ENCODE results near the gene RPRD1B.

RPRD1B gene

GRCh38 chr20:38135271-38135650 is 101.7 kb downstream of the RPRD1B start:
- no peak for DNase-seq (ENCODE audit: low read depth in 2 of 2)

- DNase-seq (ENCODE audit: low read depth in 2 of 2), result no peak
Observed at GRCh38 chr20:38135651-38136420, 102.3 kb downstream of the RPRD1B start.

GRCh38 chr20:38136421-38137245 is 103.1 kb downstream of the RPRD1B start:
- no peak for DNase-seq (ENCODE audit: low read depth in 2 of 2)

DNA sequence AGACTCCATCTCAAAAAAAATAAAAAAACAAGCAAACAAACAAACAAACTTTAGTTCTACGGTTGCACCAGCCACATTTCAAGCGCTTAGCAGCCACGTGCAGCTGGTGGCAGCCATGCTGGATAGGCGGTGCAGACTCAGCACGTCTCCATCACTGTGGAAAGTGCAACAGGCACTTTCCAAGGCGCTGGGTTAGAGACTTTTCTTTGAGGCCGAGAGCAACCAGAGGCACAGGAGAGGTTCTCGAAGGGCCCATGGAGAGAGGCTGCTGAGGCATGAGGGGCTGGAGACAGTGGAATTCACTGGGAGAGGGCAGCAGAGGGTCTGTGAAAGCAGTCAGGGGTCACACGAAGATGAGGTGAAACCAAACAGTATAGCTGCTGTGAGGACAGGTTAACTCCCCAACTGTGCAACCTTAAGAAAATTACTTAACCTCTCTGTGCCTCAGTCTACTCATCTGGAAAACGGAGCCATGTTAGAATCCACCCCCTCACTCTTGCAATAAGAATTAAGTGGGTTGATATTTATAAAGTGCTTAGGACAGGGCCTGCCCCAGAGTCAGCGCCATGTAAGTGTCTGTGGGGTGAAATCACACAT is 104.0 kb downstream of the RPRD1B start:
- no peak for DNase-seq (ENCODE audit: low read depth in 2 of 2)

GRCh38 chr20:38138086-38138778 is 104.7 kb downstream of the RPRD1B start:
- DNase-seq (ENCODE audit: low read depth in 2 of 2), result no peak

GRCh38 chr20:38139156-38139912 is 105.8 kb downstream of the RPRD1B start:
- no peak for DNase-seq (ENCODE audit: low read depth in 2 of 2)

DNA sequence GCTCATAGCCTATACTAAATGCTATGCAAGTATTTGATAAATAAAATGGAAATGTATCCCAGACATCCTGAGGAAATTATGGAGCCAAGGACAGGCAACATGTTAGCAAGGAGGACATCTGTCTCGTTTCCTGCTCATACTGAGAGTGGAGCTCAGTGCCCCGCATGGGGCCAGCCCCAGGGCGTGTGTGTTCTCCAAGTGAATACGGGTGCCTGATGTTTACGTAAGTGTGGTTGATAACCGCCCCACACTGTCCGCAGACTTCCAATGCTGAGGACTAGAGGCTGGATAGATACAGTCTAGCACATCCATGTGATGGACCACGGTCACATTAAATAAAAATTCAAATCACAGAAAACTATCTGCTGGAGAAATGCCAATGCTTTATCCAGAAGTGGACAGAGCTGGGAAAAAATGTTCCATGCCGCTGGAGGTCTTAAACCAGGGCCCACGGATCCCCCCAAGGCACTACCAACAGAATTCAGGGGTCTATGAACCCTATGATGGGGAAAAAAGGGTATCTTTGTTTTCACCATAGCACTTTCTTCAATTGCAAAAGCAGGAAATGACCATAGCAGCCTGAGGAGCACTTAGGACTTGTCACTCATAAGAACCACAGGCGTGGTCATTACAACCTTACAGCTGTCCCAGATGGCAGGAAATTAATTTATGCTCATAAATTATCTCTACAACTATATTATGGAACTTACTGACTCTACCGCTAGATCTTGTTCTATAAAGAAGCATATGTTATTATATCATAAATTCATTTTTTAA is 106.6 kb downstream of the RPRD1B start:
- DNase-seq (ENCODE audit: low read depth in 2 of 2), result no peak

- no peak for DNase-seq (ENCODE audit: low read depth in 2 of 2)
Observed at GRCh38 chr20:38141204-38141888, 107.8 kb downstream of the RPRD1B start.

Measured in stimulated activated CD8-positive, alpha-beta memory T cell treated with anti-CD3 and anti-CD28 coated beads, Interleukin-2, amount 100 ng/mL, for 1 hour (primary cell).